ENCODE measurements around the gene ZACN.

ZACN gene

GRCh38 chr17:76049239-76049638 lies 29.7 kb upstream of the ZACN start:
- no peak for TF ChIP-seq CTCF (IDR thresholded peaks at IDR 0.05; ENCODE audit: low read depth, low read length)
- no peak for DNase-seq (ENCODE audit: low read depth in 2 of 2)
- no peak overlapping the region for H3K4me3 ChIP-seq (replicated peaks in 1 of 2; ENCODE audit: low read depth in 2 of 2, low read length in 2 of 2)

- TF ChIP-seq CTCF (IDR thresholded peaks at IDR 0.05; ENCODE audit: low read depth, low read length), result no peak
- H3K4me3 ChIP-seq (replicated peaks in 1 of 2; ENCODE audit: low read depth in 2 of 2, low read length in 2 of 2), result no peak overlapping the region
- no peak for DNase-seq (ENCODE audit: low read depth in 2 of 2)
Observed at GRCh38 chr17:76049836-76050537, 29.0 kb upstream of the ZACN start.

- DNase-seq (ENCODE audit: low read depth in 2 of 2), result no peak
- no peak overlapping the region for H3K4me3 ChIP-seq (replicated peaks in 1 of 2; ENCODE audit: low read depth in 2 of 2, low read length in 2 of 2)
- TF ChIP-seq CTCF (IDR thresholded peaks at IDR 0.05; ENCODE audit: low read depth, low read length), result no peak
Observed at GRCh38 chr17:76050538-76051467, 28.2 kb upstream of the ZACN start.

- DNase-seq (ENCODE audit: low read depth in 2 of 2), result no peak
- no peak overlapping the region for H3K4me3 ChIP-seq (replicated peaks in 1 of 2; ENCODE audit: low read depth in 2 of 2, low read length in 2 of 2)
- TF ChIP-seq CTCF (IDR thresholded peaks at IDR 0.05; ENCODE audit: low read depth, low read length), result no peak
Observed at GRCh38 chr17:76051561-76051960, 27.4 kb upstream of the ZACN start.

- no peak for TF ChIP-seq CTCF (IDR thresholded peaks at IDR 0.05; ENCODE audit: low read depth, low read length)
- no peak overlapping the region for H3K4me3 ChIP-seq (replicated peaks in 1 of 2; ENCODE audit: low read depth in 2 of 2, low read length in 2 of 2)
- peak; percentile 73 to 84 for DNase-seq (ENCODE audit: low read depth in 2 of 2)
Observed at GRCh38 chr17:76053246-76054111, 25.5 kb upstream of the ZACN start.

- DNase-seq (ENCODE audit: low read depth in 2 of 2), result peak in 1 of 2 donors; percentile 64
- no peak for TF ChIP-seq CTCF (IDR thresholded peaks at IDR 0.05; ENCODE audit: low read depth, low read length)
- H3K4me3 ChIP-seq (replicated peaks in 1 of 2; ENCODE audit: low read depth in 2 of 2, low read length in 2 of 2), result no peak overlapping the region
Observed at GRCh38 chr17:76054112-76054476, 24.9 kb upstream of the ZACN start.

Data from cardiac fibroblast (primary cell).